Kidney capillary endothelial cell (primary cell): Measurements from ENCODE around the gene MPHOSPH9.

ENCODE experiments used
- DNase-seq: peaks from one replicate; pipeline ENCODE4 v3.0.0-alpha.2; 2018; ENCODE audit warnings: low spot score

Gene MPHOSPH9

DNA sequence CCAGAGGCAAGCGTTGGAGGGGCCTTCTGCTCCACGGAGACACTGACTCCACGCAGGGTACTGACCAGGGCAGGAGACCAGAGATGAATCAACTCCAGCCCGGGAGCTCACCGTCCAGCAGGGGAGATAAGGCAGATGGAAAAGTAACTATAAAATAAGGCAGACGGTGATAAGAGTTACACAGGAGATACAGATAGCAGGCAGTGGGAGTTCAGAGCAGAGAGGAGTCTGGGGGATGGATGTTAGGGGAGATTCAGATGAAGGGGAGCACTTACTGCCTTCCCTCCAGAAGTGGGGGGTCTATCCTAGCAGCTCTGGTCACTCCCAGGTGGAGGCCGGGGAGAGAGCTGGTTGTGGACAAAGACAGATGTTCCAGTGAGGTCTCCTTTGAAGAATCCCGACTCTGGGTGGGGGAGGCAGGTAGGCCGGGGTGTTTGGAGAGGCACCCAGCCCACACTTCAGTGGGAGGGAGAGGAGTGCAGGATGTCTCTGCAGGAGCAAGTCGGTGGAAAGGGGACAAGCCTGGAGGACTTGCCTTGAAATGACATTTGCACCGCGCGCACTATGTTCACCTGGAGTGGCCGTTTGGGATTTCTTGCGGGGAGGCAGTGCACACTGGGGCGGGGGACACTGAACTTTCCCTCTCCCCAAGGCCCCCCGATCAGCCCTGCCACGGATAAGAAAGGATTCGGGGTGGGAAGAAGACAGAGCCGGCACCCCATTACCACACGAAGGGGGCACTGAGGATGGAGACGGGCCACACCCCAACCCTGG is 83.3 kb downstream of the MPHOSPH9 start:
- no peak for DNase-seq

DNA sequence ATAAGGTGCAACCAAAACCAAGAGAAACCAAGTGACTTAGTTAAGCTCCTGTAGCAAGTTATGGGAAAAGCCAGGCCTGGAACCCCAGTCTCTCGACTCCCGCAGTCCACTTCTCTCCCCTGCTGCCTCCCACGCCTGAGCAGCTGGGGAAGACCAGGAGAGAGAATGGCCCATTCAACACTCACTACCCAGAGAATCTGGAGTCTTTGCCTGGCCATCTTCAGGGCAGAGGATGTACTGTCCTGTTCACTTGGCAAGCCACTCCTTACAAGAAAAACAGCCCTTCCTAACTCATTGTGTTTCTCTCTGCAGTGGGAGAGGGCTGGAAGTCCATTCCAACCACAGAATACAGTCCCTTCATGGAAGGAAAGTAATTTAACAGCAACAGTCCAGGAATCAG is 83.9 kb downstream of the MPHOSPH9 start:
- DNase-seq: peak; percentile 20

DNA sequence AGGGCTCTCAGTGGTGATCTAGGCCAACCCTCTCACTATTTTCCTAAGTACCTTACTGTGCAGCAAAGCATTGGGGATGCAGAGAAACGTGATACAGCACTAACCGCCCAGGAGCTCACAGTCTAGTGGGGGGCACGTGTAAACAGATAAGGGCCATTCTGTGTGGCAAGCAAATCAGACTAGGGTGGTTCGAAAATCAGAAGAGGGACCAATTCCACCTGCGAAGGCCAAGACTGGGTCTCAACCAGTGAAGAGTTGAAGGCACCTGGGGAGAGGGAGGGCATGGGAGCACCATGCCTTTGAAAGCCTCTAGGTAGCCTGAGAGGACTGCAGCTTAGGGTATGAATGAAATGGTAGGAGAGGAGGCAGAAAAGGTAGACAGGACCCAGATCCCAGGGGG is 84.3 kb downstream of the MPHOSPH9 start:
- DNase-seq: no peak

DNA sequence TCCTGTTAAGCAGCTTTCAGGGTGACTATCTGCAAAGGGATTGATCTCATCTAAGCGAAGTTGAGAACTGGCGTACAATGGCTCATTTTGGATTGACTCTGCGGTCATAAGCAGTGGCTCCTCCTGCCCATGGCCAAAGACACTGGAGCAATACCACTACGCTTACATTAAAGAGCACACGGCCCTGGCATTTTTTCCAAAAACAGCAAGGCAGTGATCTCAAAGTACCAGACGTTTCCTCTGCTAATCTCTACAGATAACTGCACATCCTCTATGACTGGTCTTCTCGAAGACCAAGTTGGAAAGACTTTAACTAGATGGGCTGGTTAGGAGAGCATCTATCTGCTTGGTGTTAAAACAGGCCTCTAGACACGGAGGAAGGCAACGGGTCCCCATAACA is 84.7 kb downstream of the MPHOSPH9 start:
- DNase-seq: no peak

DNA sequence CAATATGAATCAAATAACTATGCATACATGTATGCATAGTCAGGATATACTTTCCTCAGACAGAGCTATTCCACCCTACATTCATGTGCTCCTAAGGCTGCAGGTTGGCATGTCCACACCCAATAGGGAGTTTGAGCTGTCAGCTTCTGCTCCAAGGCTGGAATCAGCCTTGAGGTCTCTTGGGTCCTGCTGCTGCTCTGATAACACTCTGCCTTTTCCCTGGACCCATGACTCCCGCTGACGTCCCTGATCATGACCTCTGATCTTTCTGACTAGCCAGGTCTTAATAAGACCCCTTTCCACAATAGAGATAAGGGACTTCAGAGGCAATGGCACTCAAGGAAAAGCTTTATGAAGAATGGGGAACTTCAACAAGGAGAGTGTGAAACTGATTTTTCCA is 87.7 kb downstream of the MPHOSPH9 start:
- no peak for DNase-seq

DNA sequence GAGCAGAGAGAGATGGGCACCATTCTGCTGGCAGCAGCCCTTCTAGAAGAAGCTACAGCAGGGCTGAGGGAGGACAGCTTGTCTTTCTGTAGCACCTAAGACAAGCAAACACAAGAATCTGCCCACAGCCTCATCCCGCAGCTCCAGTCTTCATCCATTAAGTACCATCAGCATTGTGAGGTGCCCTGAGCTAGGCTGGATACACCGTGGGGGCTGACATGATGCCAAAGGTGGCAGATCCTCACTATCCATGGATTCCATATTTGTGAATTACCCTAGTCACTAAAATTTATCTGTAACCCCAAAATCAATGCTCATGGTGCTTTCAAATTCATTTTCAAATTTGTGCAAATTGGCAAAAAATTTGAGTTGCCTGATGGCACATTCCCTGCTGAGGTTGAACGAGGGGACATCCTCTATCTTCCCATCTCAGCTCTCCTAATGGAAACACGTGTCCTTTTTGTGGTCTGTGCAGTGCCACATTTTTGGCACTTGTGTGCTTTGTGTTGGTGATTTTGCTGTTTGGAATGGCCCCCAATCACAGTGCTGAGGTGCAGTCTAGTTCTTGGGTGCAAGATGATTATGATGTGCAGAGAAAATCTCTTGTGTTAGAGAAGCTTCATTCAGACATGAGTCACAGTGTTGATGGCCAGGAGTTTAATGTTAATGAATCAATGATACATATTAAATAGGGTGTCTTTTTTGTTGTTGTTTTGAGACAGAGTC is 89.0 kb downstream of the MPHOSPH9 start:
- DNase-seq: no peak

DNA sequence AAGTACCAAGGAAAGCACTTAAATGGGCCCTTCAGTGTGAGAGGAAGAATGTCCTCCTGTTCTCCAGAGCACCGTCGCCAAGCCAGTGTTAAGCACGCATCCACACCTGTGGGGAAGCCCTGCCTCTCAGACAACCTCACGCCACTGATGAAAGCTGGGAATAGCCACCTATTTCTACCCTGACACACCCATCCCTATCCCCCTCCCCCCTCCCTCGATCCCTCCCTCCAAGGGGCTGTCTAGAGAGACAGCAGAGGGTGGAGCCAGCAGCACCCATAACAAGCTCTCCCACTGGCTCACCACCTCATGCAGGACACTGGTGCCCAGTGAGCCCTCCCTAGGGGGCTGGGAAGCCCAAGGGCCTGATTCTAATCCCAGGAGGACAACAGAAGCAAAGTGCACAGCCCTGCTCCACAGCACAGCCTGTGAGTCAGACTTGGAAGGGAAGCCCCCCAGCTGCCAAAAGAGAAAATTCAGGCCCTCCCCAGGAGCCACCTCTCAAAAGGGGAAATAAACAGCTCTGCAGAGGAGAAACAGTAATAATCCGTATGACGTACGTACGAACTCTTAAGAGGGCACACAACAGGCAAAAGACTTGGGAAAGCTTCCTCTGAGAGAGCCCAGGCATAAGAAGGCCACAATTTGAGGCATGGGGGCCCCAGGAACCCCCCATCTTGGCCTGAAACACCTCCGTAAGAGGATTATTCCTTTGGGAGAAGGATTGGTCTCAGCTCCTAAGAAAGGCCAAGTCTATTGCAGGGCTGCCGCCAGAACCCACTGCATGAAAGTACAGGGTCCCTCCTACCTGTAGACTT is 89.8 kb downstream of the MPHOSPH9 start:
- no peak for DNase-seq

DNA sequence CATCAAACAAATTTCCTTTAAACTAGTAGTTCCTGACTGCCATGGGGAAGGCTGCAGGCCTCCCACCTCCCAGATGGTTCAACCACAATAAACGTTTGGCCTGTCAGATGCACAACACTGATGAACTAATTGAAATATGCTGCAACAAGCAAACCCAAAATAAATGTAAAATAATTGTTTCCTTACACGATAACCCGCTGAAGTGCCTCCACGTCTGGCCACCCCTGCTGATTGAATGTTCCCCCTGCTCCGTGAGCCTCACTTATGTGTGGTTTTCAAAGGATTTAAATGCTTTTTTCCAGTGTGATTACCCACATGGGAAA is 90.5 kb downstream of the MPHOSPH9 start:
- DNase-seq: no peak

DNA sequence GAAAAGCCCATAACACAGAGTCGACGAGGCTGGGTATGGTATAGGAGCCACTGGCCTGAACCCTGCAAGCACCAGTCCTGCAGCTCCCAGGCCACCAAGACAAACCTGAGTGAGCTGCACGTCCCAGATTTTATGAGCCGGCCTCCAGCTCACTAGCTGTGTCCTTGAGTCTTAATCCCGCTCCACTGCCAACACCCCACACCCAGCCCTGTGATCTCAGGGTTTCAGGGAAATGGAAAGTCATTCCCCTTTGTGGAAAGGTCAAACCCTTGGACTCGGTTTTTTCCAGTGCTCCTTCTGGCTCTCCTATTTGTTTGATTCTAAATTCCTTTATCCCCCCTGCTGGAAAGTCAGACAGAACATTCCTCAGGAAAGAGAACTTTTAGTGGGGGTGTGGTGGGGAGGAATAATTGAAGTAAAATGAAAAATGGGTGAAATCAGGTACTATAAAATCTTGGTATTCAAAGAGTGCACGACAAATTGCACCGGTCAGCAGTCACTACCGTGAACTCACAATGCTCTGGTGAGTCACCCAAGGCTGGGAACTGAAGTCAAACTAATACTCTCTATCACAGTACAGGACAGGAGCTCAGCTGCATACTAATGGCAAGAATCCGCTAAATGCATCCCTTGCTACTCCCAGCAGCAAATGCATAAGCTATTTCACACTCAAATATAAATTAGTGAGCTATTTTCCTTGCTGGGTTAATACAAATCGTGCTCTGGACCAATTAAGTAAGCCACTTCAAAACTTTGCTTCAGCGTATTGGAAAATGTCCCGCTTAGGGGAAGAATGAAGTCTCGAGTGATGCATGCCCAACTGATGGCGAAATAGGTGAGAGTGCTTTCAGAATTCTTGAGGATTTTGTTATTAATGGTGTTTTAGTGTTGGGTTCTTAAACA is 91.1 kb downstream of the MPHOSPH9 start:
- DNase-seq: peak; percentile 67

DNA sequence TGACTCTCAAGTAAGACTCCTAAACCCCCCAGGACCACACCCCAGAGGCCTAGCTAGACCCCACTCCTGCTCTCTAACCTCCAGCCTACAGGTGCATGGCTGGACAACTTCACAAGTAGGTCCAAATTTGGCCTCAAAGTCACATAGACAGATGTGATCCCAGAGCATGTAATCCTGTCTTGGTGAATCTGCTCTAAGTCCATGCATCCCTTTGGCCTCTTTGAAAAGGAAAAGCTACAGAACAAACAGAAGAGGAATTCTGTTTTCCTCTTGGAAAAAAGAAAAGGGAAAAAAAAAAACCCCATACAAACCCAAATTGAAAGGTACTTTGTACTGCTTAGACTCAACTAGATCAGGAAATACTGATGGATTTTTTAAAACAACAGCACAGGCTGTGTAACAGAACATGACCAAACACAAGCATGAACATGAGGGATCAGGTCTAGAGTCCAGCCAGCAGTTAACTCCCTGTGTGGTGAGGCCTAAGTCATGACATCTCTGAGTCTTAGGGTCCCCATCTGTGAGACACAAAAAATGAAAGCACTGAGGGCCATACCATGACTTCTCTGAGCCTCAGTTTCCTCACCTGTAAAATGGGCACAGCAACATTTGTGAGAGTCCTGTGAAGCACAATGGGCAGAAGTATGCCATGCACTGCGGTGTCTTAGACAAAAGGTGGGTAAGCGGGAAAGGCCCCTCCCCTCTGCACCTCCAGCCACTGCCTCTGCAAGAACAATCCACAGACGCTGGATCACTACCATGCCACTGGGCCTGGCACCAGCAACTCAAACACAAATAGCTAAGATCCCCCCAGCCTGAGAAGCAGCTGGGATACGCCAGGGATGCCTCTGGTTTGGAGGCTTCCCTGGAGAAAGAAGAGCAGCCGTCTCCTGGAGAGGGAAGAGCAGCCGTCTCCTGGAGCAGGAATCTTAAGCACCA is 92.0 kb downstream of the MPHOSPH9 start:
- no peak for DNase-seq

DNA sequence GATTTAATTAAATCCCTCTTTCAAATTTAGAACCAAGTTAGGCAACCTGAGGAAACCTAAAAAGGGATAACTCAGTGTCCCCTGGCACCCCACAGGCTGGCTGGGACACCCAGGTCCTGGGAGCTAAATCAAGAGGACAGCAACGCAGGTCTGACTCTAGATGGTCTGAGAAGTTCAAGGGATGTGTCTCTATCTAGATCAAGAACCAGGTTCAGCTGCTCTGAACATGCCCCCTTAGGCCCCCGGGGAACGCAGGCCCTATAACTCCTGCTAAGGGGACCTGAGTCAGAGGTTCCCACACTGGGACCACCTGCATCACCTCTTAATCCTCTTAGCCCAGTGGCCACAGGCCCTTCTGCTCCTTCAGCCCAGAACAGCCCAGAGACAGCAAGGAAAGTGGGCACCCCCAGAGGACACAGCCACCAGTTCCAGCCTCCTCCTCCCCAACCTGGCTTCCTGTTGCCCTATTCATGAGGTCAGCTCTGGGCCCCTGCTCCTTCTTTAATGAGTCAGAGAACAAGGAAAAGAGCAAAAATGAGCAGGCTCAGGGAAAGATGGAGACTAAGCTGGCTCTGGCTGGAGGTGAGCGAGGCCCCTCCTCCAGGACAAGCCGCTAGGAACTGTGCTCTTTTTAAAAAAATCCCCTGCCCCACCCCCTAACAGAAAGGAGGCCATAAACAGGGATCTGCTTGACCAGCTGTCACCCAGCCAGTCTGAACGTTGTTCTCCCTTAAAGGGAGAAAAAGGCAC is 92.8 kb downstream of the MPHOSPH9 start:
- DNase-seq: peak; percentile 48

DNA sequence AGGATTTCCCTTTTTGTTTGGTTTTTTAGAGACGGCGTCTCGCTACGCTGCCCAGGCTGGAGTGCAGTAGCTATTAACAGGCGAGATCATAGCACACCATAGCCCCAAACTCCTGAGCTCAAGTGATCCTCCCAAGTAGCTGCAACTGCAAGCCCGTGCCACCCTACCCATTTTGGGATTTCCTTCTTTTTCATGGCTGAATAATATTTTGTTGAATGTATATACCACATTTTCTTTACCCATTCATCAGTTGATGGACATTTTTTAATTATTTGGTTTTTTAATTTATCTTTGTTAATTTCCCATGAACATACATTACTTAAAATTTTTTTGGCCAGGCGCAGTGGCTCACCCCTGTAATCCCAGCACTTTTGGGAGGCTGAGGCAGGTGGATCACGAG is 97.3 kb downstream of the MPHOSPH9 start:
- DNase-seq: no peak

DNA sequence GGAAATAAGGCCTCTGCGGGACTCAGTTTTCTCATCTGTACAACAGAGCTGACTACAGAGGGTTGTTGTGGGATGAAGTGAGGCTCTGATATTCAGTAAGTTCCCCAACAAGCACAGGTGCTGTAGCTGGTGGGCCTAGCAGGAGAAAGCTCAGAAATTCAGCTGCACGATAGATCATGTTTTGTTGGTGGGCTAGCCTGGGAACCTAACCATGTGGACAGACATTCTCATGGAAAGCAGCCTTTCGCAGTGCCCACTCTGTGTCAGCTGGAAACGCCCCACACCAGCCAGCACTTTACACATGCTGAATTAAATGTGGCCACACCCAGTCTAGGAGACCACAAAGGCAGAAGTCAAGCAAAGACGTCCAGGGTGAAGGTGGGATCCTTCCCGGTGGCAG is 98.1 kb downstream of the MPHOSPH9 start:
- no peak for DNase-seq

DNA sequence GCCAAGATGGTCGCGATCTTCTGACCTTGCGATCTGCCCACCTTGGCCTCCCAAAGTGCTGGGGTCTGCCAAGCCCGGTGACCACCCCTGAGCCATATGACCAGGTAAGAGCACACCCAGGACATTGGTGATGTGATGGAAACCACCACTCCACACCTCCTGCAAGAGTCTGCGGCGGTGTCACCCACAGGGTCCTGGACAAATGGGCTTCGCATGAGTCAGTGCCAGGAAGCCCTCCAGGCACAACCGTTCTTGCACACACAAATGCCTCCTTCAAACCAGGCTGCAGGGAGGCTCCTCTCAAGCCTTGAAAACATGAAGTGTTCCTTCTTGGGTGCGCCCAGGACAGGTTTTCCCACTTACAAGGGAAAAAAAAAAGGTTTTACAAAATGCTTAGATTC is 98.7 kb downstream of the MPHOSPH9 start:
- no peak for DNase-seq

DNA sequence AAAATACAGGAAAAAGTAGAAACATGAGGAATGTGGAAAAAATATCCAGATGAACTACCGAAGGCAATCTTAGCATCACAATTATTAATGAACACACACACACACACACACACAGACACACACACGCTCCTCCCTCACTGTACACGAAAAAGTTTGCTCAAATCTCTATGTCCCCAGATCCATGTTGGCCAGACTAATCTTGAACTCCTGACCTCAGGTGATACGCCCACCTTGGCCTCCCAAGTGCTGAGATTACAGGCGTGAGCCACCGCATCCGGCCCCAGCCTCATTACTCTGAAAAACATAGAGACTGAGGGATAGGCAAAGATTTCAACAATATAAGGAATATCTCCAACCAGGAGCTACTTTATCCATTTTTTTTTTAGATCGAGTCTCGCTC is 99.2 kb downstream of the MPHOSPH9 start:
- no peak for DNase-seq

DNA sequence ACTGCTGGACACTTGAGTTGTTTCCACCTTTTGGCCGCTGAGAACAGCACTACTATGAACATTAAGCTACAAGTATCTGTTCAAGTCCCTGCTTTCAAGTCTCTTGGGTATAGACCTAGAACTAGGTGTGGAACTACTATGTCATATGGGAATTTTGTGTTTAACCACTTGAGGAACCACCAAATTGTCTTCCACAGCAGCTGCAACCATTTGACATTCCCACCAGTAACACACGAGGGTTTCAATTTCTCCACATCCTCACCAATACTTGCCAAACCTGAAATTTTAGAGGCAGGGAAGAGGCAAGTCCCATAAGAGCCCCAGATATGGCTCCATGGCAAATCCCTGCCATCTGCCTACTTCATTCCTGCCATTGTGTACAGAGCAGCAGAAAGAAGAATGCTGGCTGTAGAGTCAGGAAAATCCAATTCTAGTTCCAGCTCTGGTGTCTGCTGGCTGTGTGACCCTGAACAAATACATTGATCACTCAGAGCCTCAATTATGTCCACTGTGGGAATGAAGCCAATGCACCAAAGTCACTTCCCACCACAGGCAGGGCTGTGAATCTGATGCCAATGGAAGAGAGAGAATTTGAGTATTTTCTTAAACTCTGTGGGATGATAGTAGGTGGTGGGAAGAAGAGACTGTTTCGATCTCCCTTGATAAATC is 99.9 kb downstream of the MPHOSPH9 start:
- DNase-seq: no peak

DNA sequence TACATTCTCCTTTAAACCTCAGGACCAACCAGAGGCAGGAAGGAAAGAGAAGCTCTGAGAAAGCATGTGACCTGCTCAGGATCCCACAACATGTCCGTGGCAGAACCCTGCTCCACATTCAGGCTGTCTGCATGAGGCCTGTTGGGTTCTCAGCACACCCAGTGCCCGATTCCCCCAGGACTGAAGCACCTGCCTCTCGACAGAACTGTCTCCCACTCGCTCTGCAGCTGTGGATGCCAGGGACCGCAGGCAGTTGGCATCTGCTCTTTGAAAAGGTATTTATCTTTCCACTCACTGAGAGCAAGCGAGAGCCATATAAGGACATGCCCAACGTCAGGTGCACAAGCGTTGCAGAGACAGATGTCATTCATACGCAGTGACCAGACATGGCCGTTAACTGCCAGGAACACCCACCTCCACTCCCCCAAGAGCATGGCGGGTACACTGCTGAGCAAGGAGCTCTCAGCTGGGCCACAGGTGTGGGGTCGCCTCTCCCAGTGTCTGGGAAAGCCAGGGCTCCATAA is 101.0 kb downstream of the MPHOSPH9 start:
- DNase-seq: no peak

DNA sequence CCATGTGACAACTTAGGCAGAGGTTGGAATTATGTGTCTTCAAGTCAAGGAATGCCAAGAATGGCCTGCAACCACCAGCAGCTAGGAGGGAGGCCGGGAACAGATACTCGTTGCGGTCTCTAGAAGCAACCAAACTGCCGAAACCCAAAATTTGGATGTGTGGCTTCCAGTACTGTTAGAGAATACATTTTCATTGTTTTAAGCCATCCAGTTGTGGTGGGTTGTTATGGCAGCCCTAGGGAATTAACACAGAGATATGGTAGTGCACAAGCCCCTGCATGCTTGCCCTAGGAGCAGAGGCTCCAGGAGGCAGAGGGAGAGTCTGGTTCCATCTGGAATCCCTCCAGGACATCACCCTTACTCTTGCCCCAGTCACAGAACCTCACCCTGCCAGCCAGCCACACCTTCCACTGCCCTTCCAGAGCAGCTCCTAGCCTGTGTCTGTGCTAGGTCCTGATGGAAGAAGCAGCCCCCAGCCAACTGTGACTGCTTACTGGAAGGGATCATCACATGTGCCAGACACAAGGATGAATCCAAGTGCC is 101.6 kb downstream of the MPHOSPH9 start:
- DNase-seq: no peak

DNA sequence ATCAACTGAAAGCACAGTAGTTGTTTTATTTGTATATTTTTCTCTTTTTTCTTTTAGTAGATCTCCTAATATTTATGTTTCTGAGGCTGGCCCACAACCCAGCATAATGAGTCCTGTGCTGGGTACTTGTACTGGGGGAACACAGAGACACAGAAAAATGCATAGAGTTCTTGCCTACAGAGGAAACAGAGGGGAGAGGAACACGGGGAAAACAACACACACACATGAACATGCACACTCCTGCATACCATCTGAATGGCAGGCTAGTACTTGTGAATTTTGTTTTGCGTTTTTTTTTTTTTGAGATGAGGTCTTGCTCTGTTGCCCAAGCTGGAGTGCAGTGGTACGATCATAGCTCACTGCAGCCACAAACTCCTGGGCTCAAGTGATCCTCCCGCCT is 103.3 kb downstream of the MPHOSPH9 start:
- DNase-seq: no peak
